ENCODE data around the gene PIP5K1B.
A peak's percentile ranks its signal among the peaks of the same experiment; 100 is the strongest.

PIP5K1B gene

DNA sequence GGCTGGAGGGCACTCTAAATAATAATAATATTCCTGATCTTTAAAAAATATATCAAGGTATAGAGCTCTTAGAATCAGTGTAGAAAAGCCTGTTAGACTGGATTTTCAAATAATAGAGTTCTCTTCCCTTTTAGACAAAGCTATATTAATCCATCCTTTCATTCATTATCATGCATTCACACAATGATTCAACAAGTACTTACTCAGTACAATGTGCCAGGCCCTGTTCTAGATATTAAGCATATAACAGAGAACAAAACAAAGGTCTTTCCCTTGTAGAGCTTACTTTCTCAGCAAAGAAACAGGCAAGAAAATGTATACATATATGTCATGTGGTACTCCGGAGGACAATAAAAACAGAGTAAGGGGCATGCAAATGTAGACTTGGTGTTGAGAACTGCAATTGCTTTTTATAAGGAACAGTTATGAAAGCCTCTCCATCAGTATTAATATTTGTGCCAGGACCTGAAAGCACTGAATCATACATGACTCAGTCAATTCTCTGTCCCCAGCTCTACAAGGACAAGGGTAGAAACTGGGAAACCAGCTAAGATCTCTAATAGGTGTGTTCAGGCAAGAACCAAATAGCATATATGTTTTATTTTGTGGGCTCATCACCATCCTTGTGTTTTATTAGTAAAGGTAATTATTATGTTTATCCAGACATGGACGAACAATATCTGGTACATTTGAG is 72.2 kb downstream of the PIP5K1B start:
- DNase-seq: no peak

DNA sequence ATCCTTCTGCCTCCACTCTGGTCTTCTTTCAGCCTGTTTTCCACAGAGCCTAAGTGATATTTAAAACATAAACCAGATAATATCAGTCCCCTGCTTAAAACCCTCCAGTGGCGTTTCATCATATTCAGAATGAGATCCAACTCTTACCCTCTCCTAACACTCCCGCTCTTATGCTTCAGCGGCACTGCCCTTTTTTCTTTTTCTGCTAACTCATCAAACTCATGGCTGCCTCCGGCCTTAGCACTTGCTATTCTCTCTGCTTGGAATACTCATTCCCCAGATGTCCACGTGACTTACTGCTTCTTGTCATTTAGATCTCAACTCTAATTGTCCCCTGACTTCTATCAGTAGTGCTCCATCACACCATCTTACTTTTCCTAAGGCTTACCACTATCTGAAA is 73.6 kb downstream of the PIP5K1B start:
- no peak for DNase-seq

DNA sequence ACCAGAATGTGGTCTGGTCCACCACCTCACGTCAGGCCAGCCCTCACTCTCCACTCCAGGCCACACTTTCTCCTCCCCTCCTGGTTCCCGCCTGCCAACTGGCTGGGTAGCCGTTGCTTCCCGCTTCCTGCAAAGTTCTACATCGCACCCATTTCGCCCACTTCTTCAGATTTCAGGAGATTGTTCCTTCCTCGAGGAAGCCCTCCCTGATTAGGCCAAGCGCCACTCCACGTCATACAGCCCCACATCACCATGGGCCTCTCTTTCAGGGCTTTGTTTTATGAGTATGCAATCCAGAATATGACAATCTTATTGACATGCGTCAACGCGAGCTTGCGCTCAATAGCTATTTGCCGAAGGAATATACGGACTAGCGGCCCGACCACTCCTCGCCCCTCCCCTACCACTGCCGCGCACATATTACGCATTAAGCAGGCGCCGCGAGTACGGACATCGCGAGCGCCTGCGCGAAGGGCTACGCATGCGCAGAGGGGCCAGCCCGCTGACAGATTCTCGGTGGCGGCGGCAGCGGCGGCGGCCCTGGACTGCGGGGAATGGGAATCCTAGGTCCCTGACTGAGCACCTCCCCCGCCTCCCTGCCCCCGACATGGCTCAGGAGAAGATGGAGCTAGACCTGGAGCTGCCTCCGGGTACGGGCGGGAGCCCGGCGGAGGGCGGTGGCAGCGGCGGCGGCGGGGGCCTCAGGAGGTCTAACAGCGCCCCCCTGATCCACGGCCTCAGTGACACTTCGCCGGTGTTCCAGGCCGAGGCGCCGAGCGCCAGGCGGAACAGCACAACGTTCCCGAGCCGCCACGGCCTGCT is 74.7 kb downstream of the PIP5K1B start:
- peak; percentile 93 for DNase-seq

DNA sequence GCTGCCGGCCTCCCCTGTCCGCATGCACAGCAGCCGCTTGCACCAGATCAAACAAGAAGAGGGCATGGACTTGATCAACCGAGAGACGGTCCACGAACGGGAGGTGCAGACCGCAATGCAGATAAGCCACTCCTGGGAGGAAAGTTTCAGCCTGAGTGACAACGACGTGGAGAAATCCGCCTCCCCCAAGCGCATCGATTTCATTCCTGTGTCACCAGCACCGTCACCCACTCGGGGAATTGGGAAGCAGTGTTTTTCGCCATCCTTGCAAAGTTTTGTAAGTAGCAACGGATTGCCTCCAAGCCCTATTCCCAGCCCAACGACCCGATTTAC is 75.3 kb downstream of the PIP5K1B start:
- no peak for DNase-seq

DNA sequence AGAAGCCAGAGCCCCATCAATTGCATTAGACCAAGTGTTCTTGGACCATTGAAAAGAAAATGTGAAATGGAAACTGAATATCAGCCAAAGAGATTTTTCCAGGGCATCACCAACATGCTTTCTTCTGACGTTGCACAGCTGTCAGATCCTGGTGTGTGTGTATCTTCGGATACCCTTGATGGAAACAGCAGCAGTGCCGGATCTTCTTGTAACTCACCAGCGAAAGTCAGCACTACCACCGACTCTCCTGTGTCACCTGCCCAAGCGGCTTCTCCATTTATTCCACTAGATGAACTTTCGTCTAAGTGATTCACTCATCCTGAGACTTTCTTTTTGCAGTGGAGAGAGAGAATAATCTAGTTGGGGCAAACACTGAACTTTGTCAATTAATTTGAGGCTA is 75.7 kb downstream of the PIP5K1B start:
- no peak for DNase-seq

DNA sequence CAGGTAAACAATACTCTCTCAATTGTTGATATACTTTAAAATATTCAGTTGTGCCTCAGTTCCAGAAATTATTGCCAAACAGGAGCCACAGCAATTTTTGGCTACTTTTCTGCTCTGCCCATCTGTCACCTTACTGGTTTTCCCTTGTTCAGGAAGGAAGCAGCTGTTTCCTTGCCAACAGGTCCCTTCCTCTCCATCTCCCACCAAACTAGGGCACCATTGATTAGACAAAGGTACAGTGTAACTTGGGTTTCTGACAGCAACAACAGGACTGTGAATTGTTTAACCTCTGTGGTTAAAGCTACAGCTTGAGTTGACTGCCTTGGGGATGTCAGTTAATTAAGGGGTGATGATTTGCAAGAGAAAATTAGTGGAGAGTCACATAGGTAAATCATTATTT is 76.9 kb downstream of the PIP5K1B start:
- no peak for DNase-seq

DNA sequence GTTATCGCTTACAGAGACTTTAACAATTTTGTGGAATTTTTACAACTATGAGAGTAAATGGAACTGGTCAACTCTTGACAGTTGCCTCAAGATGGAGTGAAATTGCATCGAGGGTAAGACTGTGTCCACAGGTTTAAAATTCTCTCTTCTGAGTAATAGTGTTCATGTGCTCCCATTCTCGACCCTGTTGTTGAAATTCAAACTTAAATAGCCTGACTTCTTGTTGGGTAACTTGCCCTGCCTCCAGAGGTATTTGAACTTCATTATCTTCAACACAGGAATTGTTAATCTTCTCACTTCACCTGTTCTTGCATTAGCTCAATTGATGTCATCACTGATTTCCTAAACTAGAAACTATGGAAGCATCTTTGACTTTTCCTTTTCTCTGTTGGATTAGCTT is 77.5 kb downstream of the PIP5K1B start:
- no peak for DNase-seq

DNA sequence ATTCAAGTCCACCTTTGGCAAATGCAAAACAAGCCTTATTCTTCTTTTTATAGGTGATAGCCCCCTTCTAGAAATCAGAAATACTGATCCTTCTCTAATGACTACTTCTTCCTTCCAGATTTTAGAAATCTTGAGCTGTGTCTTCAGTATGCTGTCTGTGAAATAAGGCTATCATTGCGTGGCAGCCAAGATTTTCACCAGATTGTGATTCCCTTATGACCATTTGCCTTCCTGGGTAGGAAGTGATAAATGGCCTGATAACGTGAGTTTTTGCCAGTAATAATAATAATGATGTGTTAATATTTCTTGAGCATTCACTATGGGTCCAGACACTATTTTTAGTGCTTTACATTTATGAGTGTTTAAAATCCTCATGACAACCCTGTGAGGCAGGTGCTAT is 80.9 kb downstream of the PIP5K1B start:
- no peak for DNase-seq

DNA sequence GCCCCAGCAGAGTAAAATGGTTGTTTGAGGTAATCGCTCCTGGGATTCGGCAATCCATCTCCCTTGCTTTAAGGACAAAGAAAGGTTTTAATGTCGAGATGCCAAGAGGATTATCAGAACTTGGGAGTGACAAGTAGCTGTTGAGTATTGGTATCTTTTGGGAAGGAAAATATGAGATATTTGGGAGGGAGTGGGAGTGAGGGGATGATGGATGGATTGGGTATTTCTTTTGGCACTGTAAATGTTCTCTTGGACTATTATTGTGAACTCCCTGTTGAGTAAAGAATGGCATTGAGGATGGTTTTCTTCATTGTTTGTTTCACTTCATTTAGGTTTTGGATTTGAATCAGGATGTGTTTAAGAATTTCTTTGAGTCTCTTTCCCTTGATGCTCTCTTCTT is 86.1 kb downstream of the PIP5K1B start:
- no peak for DNase-seq

DNA sequence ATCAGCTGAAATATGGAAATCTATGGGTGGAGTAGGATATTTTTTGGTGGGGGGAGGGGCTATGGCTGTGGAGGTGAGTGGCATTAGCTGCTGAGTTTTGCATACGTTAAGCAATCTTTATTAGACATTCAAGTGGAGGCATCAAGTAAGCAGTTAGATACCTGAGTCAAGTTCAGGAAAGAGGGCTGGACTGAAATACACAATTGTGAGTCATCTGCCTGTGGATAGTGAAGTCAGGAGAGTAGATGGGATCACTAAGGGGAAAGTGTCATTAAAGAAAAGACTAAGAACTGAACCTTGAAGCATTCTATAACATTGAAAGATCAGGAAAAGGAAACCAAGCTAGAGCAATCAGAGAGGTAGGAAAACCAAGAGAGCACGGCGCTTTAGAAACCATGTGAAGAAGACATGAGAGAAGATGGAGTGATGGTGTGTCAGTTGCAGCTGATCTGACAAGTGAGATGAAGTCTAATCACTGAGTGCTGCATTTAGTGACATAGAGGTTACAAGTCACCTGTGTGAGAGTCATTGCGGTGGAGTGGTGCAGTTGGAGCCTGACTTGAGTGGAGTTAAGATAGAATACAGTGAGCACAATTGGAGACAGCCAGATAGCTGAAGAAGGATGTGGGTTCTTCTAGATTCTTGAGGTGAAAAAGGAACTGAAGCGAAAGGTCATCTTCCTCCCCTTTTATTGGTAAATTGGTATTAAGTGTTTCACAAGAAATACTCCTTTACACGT is 88.7 kb downstream of the PIP5K1B start:
- no peak for DNase-seq

DNA sequence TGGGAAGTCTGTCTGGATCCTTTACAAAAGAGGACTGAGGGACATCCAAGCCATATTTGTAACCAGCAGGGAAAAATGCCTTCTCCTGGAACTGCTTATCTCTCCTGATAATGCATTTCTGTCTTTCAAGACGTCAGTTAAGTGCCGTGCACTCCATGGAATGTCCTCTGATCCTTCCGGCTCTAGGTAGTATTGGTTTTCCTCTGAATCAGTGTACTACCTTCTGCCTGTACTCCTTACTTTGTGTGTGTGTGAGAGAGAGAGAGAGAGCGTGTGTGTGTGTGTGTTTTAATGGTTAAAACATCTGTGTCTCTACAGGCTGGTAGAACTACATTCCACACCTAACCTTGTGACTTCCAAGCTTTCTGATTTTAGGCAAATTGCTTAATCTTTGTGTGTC is 89.9 kb downstream of the PIP5K1B start:
- no peak for DNase-seq

DNA sequence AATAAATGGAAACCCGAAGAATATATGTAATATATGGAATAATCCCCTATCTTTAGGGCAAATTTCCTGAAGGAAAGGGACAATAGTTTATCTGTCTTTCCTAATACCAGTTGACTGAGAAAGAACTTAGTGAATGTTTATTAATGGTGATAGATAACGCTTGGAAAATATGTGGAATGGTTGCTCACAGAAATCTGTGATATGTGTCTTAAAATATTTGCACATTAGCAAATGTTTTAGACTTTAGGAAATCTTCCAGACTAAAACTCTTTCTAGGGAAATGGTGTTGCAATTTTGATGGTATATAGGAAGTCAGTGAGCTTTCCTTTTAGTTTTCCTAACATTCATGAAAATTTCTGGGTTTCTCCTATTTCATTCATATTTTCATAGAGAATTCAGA is 90.4 kb downstream of the PIP5K1B start:
- no peak for DNase-seq

DNA sequence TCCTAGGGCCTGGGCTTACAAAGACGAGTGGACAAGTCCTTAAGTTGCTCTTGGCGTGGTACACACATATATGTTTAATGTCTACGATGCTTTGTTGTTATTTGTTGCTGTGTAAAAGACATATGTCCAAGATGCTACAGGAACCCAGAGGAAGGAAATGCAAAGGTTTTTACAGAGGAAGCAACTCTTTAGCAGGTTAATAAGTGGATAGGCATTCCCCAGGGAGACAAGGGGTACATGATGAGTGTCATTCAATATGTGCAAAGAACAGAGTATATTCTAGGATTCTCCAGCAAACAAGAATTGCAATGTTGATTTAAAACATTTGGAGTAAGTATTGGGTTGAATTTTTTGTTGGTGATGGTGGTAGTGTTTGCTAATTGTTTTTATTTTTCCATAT is 92.1 kb downstream of the PIP5K1B start:
- DNase-seq: no peak

DNA sequence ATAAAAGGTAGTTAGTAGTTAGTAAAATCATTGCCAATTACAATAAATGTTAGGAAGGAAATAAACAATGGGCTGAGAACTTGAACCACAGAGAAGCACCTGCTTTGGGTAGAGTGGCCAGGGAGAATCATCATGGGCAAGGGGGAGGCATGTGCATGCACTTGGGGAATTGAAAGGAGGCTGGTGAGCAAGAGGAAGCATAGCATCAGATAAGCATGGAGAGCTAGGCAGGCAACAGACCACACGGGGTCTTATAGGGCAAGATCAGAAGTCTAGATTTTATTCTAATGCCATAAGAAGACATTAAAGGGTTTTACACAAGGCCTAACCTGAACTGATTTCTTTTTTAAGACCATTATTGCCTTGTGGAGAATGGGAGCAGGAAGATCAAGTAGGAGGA is 93.4 kb downstream of the PIP5K1B start:
- no peak for DNase-seq

DNA sequence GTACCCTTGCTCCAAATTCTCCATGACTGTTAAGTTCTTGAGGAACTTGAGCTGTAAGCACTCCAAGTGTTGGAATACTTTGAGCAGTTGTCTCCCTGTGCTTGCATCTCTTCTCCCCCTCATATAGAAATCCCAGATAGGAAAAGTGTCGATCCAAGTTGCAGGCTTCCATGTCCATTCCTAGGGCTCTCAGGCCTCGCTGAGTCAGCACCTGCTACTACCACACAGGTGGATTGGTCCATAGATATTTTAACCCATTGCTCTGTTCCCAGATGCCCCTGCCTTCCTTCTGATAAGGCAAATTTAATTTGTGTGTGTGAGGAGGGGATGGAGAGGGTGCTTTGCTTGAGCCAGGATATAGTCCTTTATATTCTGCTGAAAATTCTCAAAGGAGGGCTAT is 95.8 kb downstream of the PIP5K1B start:
- DNase-seq: no peak

DNA sequence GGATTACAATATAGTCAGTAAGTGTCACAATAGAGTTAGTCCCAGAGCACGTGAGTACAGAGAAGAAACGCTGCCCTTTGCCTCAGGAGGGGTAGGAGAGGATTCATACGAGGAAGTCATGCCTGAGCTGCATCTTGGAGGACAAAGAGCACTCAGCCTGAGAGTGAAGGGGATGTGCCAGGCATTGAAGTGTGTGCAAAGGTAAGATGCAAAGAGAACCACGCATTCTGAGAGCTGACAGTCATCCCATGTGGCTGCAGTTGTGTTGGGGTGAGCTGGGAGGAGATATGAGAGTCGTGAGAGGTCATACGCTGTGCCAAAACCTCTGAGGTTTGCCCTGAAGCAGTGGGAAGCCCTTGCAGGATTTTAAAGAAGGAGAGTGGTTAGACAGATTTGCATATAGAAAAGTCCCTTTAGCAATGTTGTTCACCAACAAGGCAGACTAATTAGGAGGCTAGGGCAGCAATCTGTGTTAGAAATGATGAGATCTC is 97.5 kb downstream of the PIP5K1B start:
- DNase-seq: no peak

DNA sequence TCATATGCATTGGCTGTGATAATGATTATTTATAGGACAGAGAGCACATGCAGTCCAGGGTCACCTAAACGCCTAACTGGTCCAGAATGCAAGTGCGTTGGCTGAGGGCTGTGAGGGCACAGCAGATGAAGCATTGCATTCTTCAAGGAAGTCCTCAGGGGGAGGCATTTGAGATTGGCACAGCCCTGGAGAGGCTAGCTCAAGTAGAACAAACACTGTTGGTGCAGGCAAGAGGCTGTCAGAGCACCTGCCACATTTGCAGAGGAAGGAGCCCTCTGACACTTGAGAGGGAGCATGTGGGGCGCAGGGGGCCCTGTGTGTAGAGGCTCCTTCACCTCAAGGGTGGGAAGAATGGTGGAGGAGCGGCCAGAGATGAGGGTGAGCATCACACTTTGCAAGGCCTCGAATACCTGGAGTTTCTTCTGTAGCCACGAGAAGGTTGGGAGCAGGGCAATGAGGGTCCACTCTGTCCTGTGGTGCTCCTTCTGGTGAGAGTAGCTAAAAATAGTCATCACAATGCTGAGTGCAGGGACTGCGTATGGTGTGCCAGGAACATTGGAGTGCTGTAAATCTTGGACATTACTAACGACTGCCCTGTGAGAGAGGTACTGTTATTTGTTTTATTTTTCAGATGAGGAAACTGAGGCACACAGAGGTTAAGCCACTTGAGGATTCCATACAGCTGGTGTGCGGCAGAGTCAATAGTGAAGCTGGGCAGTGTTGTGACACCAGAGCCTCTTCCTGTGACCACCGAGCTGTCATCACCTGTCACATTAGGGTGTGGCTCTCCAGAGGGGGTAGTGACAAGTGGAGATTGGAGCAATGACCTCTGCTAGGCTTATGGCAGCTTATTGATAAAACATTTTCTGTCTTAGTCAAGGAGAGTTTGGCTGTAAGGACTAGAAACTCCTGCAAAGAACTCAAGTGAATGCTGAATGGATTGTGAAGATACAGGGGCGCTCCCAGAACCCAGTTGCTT is 100.2 kb downstream of the PIP5K1B start:
- no peak for DNase-seq

DNA sequence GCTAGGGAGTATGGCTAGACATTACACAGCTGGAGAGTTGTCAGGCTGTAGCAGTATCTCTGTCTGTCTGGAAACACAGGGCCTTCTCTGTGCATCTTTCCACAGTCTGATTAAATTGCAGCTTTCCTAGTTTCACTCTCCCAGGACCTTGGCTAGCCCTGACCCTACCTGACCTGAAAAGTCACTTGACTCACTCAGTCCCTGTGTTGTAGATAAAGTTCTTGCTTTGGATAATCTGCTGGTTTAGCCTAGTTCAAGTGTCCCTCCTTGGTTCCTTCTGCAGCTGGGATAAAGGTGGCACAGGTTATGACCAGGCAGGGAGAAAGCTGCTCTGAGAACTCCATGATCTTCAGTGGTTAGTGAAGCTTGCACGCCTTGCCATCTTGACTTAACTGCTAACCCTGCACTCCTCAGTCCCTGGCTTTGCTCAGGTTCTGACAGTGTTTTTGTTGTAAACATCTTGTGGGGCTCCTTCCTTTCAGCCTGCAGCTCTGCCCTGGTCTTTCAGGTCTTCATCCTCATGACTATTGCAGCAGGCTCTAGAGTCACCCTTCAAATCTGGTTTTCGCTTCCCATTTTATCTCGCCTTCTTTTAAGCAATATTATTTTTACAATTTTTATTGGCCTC is 101.0 kb downstream of the PIP5K1B start:
- DNase-seq: no peak

DNA sequence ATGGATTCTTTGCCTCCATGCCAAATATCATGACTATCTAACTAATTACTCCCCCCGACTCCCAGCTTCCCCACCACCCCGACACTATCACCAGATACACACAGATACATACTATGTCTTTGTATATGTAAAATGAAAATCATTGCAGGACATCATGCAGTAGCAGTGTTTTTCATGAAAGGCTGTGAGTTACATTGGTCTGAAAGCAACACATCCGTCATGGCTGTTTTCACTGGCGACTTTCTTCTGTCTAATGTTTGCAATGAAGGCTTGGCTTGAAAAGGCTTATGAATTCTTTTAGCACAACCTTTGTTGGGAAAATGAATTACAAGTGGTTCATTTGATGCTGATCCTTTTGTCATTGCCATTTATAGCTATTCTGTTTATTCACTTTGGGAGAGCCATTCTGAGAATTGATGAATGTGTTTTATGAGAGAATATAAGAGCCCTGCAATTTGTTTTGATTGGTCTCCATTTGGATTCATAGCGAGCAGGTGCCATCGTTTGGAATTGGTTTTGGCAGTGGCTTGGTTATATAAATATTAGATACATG is 103.4 kb downstream of the PIP5K1B start:
- no peak for DNase-seq

DNA sequence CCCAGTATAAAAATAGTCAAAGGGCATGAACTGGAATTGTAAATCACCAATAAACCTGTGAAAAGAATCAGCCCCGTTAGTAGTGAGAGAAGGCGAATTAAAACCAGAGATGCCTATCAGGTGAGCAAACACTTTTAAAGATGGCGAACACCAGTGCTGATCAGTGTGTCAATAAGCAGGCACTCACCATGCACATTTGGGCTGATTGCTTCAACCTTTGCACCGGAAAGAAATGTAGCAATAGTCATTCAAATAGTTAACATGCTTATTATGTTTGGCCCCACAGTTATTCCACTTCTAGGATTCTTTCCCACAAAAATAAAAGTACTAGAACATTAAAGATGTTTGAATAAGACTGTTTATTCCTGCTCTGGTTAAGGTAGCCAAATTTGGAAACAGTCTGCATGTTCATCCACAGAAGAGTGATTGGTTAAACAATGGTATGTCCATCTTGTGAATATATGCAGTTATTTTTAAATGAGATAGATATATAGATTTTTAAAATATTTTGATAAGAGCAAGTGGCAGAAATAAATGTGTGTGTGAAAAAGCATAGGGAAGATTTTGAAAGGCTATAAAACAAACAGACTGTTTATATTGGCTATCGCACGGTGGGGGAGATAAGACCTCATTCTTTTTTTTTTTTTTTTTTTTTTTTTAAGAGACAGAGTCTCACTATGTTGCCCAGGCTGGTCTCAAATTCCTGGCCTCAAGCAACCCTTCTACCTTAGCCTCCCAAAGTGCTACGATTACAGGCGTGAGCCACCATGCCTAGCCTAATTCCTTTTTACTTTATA is 112.2 kb downstream of the PIP5K1B start:
- no peak for DNase-seq

DNA sequence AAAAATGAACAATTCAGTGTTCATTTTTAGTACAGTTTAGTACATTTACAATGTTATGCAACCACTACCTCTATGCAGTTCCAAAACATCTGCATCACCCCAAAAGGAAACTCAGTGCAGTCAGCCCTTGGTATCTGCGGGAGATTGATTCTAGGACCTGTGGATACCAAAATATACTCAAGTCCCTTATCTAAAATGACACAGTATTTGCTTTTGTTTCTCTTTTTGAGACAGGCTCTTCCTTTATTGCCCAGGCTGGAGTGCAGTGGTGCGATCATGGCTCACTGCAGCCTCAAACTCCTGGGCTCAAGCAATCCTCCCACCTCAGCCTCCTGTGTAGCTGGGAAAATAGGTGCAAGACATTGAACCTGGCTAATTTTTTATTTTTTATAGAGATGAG is 114.0 kb downstream of the PIP5K1B start:
- DNase-seq: no peak
